K562 (cell line): ENCODE data around the gene EIF2AK3. TPM values are rescaled to one million over a fixed set of nuclear protein-coding genes. Genes with fewer than 3 reads are reported as not detected.

Source experiments
- EP400 ChIP-seq: fragments of 450-650 bp; IDR thresholded peaks from 2 replicates; pipeline ENCODE4 v1.6.1; 2017; ENCODE audit warnings: antibody characterized with exemption, mild to moderate bottlenecking, moderate library complexity
- KLF1 ChIP-seq: fragments of 450-650 bp; IDR thresholded peaks from 2 replicates; pipeline ENCODE4 v1.6.1; 2016; ENCODE audit warnings: missing genetic modification characterization, missing compliant biosample characterization
- NUFIP1 ChIP-seq: fragments of 450-650 bp; IDR thresholded peaks from 2 replicates; pipeline ENCODE4 v1.6.1; 2018; ENCODE audit not compliant: partially characterized antibody
- OTX1 ChIP-seq: fragments of 450-650 bp; formaldehyde crosslinking; IDR thresholded peaks from 2 replicates; pipeline ENCODE4 v1.4.0; 2022; ENCODE audit warnings: mild to moderate bottlenecking
- SRF ChIP-seq, 2 experiments: fragments of 250-450, 450-650 bp in 1 of 2; sonication (Bioruptor Pico) in 1 of 2; sonication (generic) in 1 of 2; formaldehyde crosslinking; IDR thresholded peaks; 2 replicates each; pipeline versions ENCODE4 v1.5.0 to v1.5.1; 2020 to 2022; ENCODE audit warnings: mild to moderate bottlenecking in 1 of 2, missing genetic modification reagents in 1 of 2
- ZNF174 ChIP-seq: fragments of 250-450 bp; sonication (Bioruptor Pico); IDR thresholded peaks from 2 replicates; pipeline ENCODE4 v1.4.0; 2020; ENCODE audit warnings: mild to moderate bottlenecking
- polyA plus RNA-seq, 8 experiments: library from polyadenylated mRNA; depleted of rRNA in 4 of 8; stranded (reverse) in 5 of 8; unstranded in 3 of 8; fragments of >200 nt; fragmentation: Nextera tagmentation in 2 of 8; fragmentation: Illumina TruSeq in 1 of 8; extraction: Ambion mirVana in 2 of 8; extraction: Trizol in 1 of 8; gene quantifications; 2 replicates each; pipeline versions ENCODE4 v1.2.1 to v1.2.3, GENCODE V29; 2011 to 2014; ENCODE audit warnings: inconsistent platforms in 1 of 8, missing spikeins in 1 of 8
- total RNA-seq, 7 experiments: library from RNA; depleted of rRNA in 6 of 7; stranded (reverse); fragments of >200 nt in 6 of 7; fragmentation: Illumina TruSeq in 2 of 7; extraction: Trizol in 2 of 7; gene quantifications; 2 replicates each; pipeline versions ENCODE4 v1.2.1 to v1.2.3, GENCODE V29; 2011 to 2021; ENCODE audit warnings: low replicate concordance in 1 of 7
- TF ChIP-seq, protein P1 (sequence below), 2 experiments: IDR thresholded peaks; 2 replicates each; pipeline ENCODE4 v1.6.1; 2012; ENCODE audit warnings: improper control_type of control experiment in 2 of 2, low read depth in 2 of 2, low read length in 2 of 2, borderline replicate concordance in 1 of 2
- TF ChIP-seq, protein P2 (sequence below): IDR thresholded peaks from 2 replicates; pipeline ENCODE4 v1.6.1; 2011; ENCODE audit not compliant: insufficient read length; ENCODE audit errors: extremely low read depth
- TF ChIP-seq, protein P3 (sequence below): fragments of 200-800 bp; sonication (Bioruptor generic); IDR thresholded peaks from 2 replicates; pipeline ENCODE4 v1.6.1; 2016; ENCODE audit warnings: missing genetic modification characterization, missing compliant biosample characterization
- TF ChIP-seq, protein P4 (sequence below): sonication (generic); formaldehyde crosslinking; IDR thresholded peaks from 2 replicates; pipeline ENCODE4 v1.8.0; 2023; ENCODE audit warnings: mild to moderate bottlenecking, missing genetic modification reagents

The EIF2AK3 gene
- total and polyA plus RNA-seq, 9 of the 15 experiments (the other 6 are each of a cell fraction or from before 2014, with no cell fraction given), result 1.7 to 11.6 (median 7.4) TPM

GRCh38 chr2:88627055-88627855 lies at the start of gene EIF2AK3 (continued):
- TF ChIP-seq, protein P1, sequence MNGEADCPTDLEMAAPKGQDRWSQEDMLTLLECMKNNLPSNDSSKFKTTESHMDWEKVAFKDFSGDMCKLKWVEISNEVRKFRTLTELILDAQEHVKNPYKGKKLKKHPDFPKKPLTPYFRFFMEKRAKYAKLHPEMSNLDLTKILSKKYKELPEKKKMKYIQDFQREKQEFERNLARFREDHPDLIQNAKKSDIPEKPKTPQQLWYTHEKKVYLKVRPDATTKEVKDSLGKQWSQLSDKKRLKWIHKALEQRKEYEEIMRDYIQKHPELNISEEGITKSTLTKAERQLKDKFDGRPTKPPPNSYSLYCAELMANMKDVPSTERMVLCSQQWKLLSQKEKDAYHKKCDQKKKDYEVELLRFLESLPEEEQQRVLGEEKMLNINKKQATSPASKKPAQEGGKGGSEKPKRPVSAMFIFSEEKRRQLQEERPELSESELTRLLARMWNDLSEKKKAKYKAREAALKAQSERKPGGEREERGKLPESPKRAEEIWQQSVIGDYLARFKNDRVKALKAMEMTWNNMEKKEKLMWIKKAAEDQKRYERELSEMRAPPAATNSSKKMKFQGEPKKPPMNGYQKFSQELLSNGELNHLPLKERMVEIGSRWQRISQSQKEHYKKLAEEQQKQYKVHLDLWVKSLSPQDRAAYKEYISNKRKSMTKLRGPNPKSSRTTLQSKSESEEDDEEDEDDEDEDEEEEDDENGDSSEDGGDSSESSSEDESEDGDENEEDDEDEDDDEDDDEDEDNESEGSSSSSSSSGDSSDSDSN (IDR thresholded peaks at IDR 0.05; ENCODE audit: borderline replicate concordance in 1 of 2, low read depth in 2 of 2, low read length in 2 of 2), result no peak
- peak; percentile 97 for TF ChIP-seq KLF1 (tag)
- no peak for TF ChIP-seq EP400
- no peak for TF ChIP-seq OTX1 (CRISPR knock-in tag)
- no peak for TF ChIP-seq NUFIP1
- TF ChIP-seq, protein P2, sequence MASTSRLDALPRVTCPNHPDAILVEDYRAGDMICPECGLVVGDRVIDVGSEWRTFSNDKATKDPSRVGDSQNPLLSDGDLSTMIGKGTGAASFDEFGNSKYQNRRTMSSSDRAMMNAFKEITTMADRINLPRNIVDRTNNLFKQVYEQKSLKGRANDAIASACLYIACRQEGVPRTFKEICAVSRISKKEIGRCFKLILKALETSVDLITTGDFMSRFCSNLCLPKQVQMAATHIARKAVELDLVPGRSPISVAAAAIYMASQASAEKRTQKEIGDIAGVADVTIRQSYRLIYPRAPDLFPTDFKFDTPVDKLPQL, result no peak
- TF ChIP-seq, protein P3, sequence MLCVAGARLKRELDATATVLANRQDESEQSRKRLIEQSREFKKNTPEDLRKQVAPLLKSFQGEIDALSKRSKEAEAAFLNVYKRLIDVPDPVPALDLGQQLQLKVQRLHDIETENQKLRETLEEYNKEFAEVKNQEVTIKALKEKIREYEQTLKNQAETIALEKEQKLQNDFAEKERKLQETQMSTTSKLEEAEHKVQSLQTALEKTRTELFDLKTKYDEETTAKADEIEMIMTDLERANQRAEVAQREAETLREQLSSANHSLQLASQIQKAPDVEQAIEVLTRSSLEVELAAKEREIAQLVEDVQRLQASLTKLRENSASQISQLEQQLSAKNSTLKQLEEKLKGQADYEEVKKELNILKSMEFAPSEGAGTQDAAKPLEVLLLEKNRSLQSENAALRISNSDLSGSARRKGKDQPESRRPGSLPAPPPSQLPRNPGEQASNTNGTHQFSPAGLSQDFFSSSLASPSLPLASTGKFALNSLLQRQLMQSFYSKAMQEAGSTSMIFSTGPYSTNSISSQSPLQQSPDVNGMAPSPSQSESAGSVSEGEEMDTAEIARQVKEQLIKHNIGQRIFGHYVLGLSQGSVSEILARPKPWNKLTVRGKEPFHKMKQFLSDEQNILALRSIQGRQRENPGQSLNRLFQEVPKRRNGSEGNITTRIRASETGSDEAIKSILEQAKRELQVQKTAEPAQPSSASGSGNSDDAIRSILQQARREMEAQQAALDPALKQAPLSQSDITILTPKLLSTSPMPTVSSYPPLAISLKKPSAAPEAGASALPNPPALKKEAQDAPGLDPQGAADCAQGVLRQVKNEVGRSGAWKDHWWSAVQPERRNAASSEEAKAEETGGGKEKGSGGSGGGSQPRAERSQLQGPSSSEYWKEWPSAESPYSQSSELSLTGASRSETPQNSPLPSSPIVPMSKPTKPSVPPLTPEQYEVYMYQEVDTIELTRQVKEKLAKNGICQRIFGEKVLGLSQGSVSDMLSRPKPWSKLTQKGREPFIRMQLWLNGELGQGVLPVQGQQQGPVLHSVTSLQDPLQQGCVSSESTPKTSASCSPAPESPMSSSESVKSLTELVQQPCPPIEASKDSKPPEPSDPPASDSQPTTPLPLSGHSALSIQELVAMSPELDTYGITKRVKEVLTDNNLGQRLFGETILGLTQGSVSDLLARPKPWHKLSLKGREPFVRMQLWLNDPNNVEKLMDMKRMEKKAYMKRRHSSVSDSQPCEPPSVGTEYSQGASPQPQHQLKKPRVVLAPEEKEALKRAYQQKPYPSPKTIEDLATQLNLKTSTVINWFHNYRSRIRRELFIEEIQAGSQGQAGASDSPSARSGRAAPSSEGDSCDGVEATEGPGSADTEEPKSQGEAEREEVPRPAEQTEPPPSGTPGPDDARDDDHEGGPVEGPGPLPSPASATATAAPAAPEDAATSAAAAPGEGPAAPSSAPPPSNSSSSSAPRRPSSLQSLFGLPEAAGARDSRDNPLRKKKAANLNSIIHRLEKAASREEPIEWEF (CRISPR knock-in tag), result no peak
- no peak for TF ChIP-seq ZNF174 (CRISPR knock-in tag)
- peak in 1 of 2 experiments; percentile 84; a peak in 1 of 4 replicates for TF ChIP-seq SRF (CRISPR knock-in tag; IDR thresholded peaks at IDR 0.05)
- TF ChIP-seq, protein P4, sequence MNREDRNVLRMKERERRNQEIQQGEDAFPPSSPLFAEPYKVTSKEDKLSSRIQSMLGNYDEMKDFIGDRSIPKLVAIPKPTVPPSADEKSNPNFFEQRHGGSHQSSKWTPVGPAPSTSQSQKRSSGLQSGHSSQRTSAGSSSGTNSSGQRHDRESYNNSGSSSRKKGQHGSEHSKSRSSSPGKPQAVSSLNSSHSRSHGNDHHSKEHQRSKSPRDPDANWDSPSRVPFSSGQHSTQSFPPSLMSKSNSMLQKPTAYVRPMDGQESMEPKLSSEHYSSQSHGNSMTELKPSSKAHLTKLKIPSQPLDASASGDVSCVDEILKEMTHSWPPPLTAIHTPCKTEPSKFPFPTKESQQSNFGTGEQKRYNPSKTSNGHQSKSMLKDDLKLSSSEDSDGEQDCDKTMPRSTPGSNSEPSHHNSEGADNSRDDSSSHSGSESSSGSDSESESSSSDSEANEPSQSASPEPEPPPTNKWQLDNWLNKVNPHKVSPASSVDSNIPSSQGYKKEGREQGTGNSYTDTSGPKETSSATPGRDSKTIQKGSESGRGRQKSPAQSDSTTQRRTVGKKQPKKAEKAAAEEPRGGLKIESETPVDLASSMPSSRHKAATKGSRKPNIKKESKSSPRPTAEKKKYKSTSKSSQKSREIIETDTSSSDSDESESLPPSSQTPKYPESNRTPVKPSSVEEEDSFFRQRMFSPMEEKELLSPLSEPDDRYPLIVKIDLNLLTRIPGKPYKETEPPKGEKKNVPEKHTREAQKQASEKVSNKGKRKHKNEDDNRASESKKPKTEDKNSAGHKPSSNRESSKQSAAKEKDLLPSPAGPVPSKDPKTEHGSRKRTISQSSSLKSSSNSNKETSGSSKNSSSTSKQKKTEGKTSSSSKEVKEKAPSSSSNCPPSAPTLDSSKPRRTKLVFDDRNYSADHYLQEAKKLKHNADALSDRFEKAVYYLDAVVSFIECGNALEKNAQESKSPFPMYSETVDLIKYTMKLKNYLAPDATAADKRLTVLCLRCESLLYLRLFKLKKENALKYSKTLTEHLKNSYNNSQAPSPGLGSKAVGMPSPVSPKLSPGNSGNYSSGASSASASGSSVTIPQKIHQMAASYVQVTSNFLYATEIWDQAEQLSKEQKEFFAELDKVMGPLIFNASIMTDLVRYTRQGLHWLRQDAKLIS, result no peak
